ACC112 (cell line): Measurements from ENCODE around the gene RASGRF2.

Experiments used
- H2AFZ ChIP-seq: fragments of 200-600 bp; sonication (generic); one replicate; pipeline ENCODE4 v1.6.0; 2017; ENCODE audit warnings: antibody characterized with exemption, low read length; ENCODE audit not compliant: unreplicated experiment
- H3K27ac ChIP-seq: fragments of 200-600 bp; sonication (generic); 2 replicates; pipeline ENCODE4 v1.5.1; 2014; ENCODE audit warnings: low read depth, mild to moderate bottlenecking, antibody characterized with exemption, low read length, moderate library complexity
- H3K27me3 ChIP-seq: fragments of 200-600 bp; sonication (generic); 2 replicates; pipeline ENCODE4 v1.6.1; 2014; ENCODE audit warnings: mild to moderate bottlenecking, antibody characterized with exemption, low read length, moderate library complexity, mixed read lengths; ENCODE audit not compliant: insufficient read depth
- H3K36me3 ChIP-seq: fragments of 200-600 bp; sonication (generic); 2 replicates; pipeline ENCODE4 v1.6.1; 2016; ENCODE audit warnings: mild to moderate bottlenecking, antibody characterized with exemption, low read length, moderate library complexity, mixed read lengths; ENCODE audit not compliant: insufficient read depth
- H3K4me1 ChIP-seq: fragments of 200-600 bp; sonication (generic); one replicate; pipeline ENCODE4 v1.6.1; 2016; ENCODE audit warnings: low read length, mixed read lengths; ENCODE audit not compliant: insufficient read depth, unreplicated experiment, control insufficient read depth
- H3K4me3 ChIP-seq: fragments of 200-600 bp; sonication (generic); 2 replicates; pipeline ENCODE4 v1.5.1; 2014; ENCODE audit warnings: mild to moderate bottlenecking, low read depth, low read length
- H3K79me2 ChIP-seq: fragments of 200-600 bp; sonication (generic); one replicate; pipeline ENCODE4 v1.6.0; 2016; ENCODE audit warnings: low read length; ENCODE audit not compliant: control insufficient read depth, unreplicated experiment, insufficient read depth

Gene RASGRF2

DNA sequence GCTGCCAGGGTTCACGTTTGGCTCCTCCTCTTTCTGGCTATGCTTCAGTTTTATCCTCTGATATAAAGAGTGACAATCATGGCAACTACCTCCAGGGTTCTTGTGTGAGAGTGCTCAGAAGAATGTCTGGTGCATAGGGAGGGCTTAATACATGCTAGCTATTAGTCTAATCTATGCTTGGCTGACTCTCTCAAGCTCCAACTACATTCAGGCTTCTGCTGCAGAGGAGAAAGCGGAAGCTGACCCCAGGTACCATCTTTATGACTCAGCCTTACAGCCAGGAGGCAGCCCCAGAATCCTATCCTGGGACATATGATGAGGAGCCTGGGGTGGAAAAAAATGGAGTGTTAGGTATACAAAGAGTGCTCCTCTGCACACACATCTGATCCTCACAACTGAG is 32.1 kb upstream of the RASGRF2 start:
- Histone ChIP-seq H2AFZ (no peak overlapping the region), H3K36me3 (no peaks in the 10 kb centered on the region), H3K4me3 (no peak overlapping the region), H3K27ac (no peak overlapping the region), H3K79me2 (no peaks in the 10 kb centered on the region), H3K27me3 (no peaks in the 10 kb centered on the region), H3K4me1 (no peaks in the 10 kb centered on the region)

DNA sequence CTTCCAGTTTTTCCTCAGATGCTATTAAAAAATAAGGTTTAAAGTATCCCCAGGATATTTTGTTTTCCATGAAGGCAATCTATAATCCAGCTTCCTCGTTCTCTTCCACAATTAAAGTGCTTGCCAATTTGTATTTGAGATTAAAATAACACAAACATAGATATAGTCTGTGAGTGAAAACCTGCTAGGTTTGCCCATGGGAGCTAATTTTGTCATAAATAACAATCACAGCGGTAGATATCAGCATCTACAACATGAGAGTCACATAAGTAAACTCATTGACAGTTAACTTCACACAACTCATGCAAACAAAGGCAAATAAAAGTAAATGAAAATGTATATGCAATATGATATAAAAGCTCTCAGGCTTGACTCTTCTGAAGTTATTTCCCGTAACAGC is 29.2 kb upstream of the RASGRF2 start:
- Histone ChIP-seq H2AFZ (no peak overlapping the region), H3K36me3 (no peaks in the 10 kb centered on the region), H3K4me3 (no peak overlapping the region), H3K79me2 (no peaks in the 10 kb centered on the region), H3K27me3 (0 out of 2 replicates have a peak, but pooled peaks cover 3% of the 10 kb centered on the region), H3K4me1 (no peaks in the 10 kb centered on the region), H3K27ac (no peak overlapping the region)

DNA sequence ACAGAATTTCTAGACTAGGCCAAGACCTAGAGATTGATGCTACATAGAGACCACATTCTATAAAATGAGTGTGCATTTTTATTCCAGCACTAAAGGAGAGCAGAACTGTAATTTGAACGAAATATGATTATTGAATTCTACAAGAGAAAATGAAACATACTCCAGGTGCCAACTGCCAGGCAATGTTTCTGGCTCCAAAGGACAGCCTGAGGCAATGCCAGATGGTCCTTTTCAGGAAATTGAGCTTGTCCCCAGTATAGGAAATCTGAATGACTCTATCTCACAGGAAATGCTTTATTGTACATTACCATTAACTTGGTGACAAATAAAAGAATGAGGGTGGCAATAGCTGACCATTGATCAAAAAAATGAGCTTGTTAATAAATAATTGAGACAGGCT is 28.8 kb upstream of the RASGRF2 start:
- Histone ChIP-seq H3K4me1 (no peaks in the 10 kb centered on the region), H3K27me3 (0 out of 2 replicates have a peak, but pooled peaks cover 3% of the 10 kb centered on the region), H3K36me3 (no peaks in the 10 kb centered on the region), H3K27ac (no peak overlapping the region), H3K79me2 (no peaks in the 10 kb centered on the region), H3K4me3 (no peak overlapping the region), H2AFZ (no peak overlapping the region)

DNA sequence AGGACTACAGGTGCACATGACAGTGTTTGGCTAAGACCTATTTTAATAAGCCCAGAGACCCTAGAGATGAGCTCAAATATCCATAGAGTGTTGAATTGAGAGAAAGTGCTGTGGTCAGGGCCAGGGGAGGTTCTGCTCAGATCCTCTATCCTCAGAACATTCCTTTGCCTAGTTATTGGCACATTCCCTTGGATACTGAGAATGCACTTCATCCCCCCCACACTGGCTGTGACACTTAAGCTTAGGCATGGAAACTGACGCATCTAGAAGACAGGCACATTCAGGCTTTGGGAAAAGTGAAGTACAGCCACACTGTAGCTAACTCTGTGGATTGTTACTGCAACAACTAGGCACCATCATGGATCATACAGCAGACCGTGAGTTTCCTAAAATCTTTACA is 27.1 kb upstream of the RASGRF2 start:
- Histone ChIP-seq H3K4me3 (no peak overlapping the region), H3K4me1 (no peaks in the 10 kb centered on the region), H3K36me3 (no peaks in the 10 kb centered on the region), H3K27me3 (0 out of 2 replicates have a peak, but pooled peaks cover 3% of the 10 kb centered on the region), H2AFZ (no peak overlapping the region), H3K79me2 (no peaks in the 10 kb centered on the region), H3K27ac (no peak overlapping the region)

DNA sequence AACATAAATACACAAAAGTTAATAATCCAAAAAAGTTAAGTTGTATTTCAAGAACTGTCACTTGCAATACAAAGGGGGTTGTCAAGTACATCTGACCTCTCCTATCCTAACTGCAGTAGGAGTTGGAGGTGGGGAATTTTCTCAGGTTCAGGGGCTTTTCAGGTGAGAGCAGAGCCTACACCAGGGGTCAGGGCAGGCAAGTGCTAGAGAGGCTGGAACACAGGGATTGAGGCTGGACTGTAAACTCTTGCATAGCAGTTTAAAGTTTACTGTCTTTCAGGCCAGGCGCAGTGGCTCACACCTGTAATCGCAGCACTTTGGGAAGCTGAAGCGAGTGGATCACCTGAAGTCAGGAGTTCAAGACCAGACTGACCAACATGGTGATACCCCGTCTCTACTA is 25.4 kb upstream of the RASGRF2 start:
- Histone ChIP-seq H2AFZ (no peak overlapping the region), H3K4me3 (no peak overlapping the region), H3K4me1 (no peaks in the 10 kb centered on the region), H3K27me3 (0 out of 2 replicates have a peak, but pooled peaks cover 3% of the 10 kb centered on the region), H3K36me3 (no peaks in the 10 kb centered on the region), H3K79me2 (no peaks in the 10 kb centered on the region), H3K27ac (no peak overlapping the region)

DNA sequence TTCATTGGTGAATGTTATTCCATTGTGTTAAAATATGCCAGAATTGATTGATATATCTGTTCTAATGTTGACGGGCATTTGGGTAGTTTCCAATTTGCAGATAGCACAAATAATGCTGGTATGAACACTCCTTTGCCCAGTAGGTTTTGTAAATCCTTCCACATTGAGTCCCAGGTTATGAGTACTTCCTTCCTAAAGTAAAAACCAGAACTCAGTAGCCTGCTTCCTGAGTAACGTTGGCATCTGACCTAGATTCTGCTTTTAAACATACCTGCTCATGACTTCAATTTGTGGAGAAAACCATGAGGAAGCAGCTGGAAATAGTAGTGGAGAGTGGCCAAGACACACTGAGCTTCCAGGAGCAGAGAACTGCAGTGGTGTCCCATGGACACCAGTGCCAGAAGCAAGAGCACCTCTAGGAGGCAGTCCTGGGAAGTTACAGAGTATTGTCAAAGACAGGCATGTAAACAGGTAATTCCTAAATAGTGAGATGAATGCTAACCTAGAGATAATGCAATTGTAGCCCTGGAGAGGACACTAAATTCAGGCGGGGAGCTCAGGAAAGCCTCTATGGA is 24.3 kb upstream of the RASGRF2 start:
- H3K79me2 ChIP-seq: no peaks in the 10 kb centered on the region
- no peaks in the 10 kb centered on the region for H3K36me3 ChIP-seq
- H3K4me3 ChIP-seq: no peak overlapping the region
- no peak overlapping the region for H2AFZ ChIP-seq
- H3K4me1 ChIP-seq: no peaks in the 10 kb centered on the region
- H3K27ac ChIP-seq: no peak overlapping the region
- H3K27me3 ChIP-seq: 0 out of 2 replicates have a peak, but pooled peaks cover 3% of the 10 kb centered on the region

DNA sequence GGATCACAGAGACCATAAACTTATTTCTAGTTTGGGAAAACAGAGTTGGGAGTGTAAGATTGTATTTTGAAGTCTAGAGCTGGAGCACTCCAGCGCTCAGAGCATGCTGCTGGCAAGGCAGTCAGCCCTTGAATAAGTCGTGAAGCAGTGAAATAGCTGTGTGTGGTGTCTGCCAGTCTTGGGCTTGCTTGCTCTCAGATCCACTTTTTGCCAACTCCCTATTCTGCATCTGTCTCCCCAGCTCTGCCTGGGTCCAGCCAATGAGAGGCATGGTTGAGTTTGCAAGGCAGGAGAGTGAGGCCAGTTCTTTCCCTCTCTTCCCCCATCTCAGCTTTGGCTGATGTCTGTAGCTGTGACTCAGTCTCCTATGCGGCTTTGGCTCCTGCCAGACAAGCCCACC is 23.3 kb upstream of the RASGRF2 start:
- no peak overlapping the region for H3K4me3 ChIP-seq
- no peaks in the 10 kb centered on the region for H3K4me1 ChIP-seq
- H3K79me2 ChIP-seq: no peaks in the 10 kb centered on the region
- H3K27ac ChIP-seq: no peak overlapping the region
- H3K36me3 ChIP-seq: no peaks in the 10 kb centered on the region
- H3K27me3 ChIP-seq: 0 out of 2 replicates have a peak, but pooled peaks cover 3% of the 10 kb centered on the region
- no peak overlapping the region for H2AFZ ChIP-seq

DNA sequence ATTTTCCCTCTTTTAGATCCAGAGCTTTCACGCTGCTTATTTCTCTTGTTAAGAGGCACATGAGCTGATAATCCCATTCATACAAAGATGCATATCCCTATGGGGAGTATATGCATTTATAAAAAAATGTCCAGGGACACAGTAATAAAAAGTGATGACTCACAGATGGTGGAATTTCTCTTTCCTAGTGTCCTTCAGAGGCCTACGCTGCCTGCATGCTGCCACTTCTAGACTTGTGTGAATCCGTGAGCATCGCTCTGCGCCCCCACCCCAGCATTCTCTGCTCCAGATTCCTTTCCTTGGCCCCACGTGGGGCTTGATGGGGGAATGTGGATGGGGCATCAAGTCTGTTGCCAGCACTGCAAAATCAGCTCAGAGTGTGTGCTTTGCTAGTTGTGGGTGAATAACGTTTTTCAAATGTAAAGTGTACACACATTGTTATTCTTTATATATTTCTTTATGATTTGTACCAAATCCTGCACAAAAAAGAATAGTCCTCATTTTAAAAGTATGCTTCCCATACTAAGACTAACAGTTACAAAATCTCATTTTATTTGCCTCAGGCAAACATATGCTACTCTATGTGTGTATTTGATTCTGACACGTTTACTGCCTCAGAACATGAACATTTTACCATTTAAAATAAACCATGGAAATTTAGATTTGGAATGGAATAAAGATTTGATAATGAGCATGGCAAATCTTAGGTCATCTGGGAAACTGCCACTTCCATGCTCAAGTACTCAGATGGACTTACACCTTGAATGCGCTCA is 22.4 kb upstream of the RASGRF2 start:
- Histone ChIP-seq H3K27ac (no peak overlapping the region), H3K4me3 (no peak overlapping the region), H3K79me2 (no peaks in the 10 kb centered on the region), H3K4me1 (no peaks in the 10 kb centered on the region), H2AFZ (no peak overlapping the region), H3K27me3 (0 out of 2 replicates have a peak, but pooled peaks cover 3% of the 10 kb centered on the region), H3K36me3 (no peaks in the 10 kb centered on the region)

DNA sequence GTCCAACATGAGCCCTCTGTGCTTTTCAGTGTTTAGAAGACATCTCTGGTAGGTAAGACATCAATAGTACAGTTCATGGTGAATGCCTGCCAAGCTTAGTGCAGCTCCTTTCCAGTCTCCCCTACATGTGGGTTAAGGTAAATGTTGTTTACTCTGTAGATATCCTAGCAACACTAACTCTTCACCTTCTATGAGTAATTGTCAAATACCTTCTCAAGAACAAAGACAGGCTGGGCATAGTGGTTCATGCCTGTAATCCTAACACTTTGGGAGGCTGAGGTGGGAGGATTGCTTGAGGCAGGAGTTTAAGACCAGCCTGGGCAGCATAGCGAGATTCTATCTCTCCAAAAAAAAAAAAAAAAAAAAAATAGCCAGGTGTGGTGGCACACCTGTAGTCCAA is 18.7 kb upstream of the RASGRF2 start:
- H3K36me3 ChIP-seq: no peaks in the 10 kb centered on the region
- H3K27ac ChIP-seq: no peak overlapping the region
- H3K27me3 ChIP-seq: no peaks in the 10 kb centered on the region
- H2AFZ ChIP-seq: no peak overlapping the region
- no peak overlapping the region for H3K4me3 ChIP-seq
- no peaks in the 10 kb centered on the region for H3K79me2 ChIP-seq
- no peaks in the 10 kb centered on the region for H3K4me1 ChIP-seq

DNA sequence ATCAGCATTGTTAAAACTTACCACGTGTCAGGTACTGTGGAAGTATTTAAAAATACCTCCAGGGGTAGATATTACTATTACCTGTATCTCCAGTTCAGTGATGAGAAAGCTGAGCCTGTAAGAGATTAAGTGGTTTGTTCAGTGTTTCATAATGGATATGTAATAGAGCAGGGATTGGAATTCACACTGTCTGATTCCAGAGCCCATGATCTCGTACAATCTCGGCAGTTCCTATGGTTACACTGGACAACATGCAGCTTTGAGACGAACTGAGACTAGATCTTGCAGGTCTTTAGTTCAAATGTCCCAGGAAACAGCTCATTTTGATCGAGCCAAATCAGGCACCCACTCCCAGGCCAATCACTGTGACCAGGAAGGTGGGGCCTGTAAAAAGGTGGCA is 8.8 kb upstream of the RASGRF2 start:
- Histone ChIP-seq H3K4me1 (peaks cover 8% of the 10 kb centered on the region), H3K36me3 (no peaks in the 10 kb centered on the region), H3K27ac (no peak overlapping the region), H3K4me3 (no peak overlapping the region), H2AFZ (no peak overlapping the region), H3K27me3 (peaks cover 22% of the 10 kb centered on the region; the same call in 1 of the 2 replicates), H3K79me2 (no peaks in the 10 kb centered on the region)

DNA sequence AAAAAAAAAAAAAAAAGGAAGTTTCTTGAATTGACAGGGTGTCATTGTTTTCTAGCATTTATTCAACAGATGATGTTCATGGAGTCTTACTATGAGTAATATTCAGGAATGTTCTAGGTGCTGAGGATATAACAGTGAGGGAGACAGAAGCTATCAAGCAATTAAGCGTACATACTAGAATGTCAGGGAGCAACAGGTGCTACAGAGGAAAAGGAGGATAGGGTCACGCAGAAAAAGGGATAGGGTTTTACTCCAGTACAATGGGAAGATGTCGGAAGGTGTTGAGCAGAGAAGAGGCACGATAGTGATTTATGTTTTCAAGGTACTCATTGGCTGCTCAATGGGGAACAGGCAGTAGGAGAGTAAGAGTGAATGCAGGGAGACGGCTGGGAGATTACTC is 6.6 kb upstream of the RASGRF2 start:
- Histone ChIP-seq H2AFZ (no peak overlapping the region), H3K4me3 (no peak overlapping the region), H3K27ac (no peak overlapping the region), H3K4me1 (peaks cover 8% of the 10 kb centered on the region), H3K79me2 (no peaks in the 10 kb centered on the region), H3K27me3 (peaks cover 26% of the 10 kb centered on the region; the same call in 1 of the 2 replicates), H3K36me3 (no peaks in the 10 kb centered on the region)
